GM12878 (cell line): ENCODE results near the gene APBB1IP. TPM values are rescaled to one million over a fixed set of nuclear protein-coding genes. Genes with fewer than 3 reads are reported as not detected.

Source experiments
- ATAC-seq: fragments of 200-7000 bp; cut with Tn5 transposase; 3 replicates; pipeline ENCODE4 v1.9.1; 2020; ENCODE audit warnings: mild to moderate bottlenecking, moderate library complexity
- BruUV-seq: library from RNA; stranded (reverse); fragments of 400-500 nt; replicated peaks from 2 replicates; lab custom pipeline; 2021; lab: Mats Ljungman, UMichigan
- CTCF ChIA-PET: fragments of 300-600 bp; sonication (Branson Sonifier 250); formaldehyde crosslinking; extraction: SDS; loops from one replicate; lab custom pipeline; 2021; ENCODE audit warnings: inconsistent platforms; lab: Yijun Ruan, JAX
- POLR2A ChIA-PET: fragments of 350-600 bp; formaldehyde crosslinking; extraction: SDS; loops from one replicate; lab custom pipeline; 2021; ENCODE audit warnings: inconsistent platforms; lab: Charles Lee
- RAD21 ChIA-PET: fragments of 300-600 bp; sonication (Branson Sonifier 250); formaldehyde crosslinking; loops from one replicate; lab custom pipeline; 2023; ENCODE audit warnings: antibody characterized with exemption; ENCODE audit not compliant: unreplicated experiment; lab: Charles Lee
- SMC1A ChIA-PET: fragments of 300-600 bp; sonication (Branson Sonifier 250); formaldehyde crosslinking; loops from one replicate; lab custom pipeline; 2023; ENCODE audit not compliant: unreplicated experiment, uncharacterized antibody; lab: Charles Lee
- DNase-seq: peaks from one replicate; pipeline ENCODE4 v3.0.0-alpha.2; 2011; ENCODE audit warnings: low read depth, low spot score
- FAIRE-seq: peaks from 3 replicates; lab custom pipeline; 2011; peaks lifted over from hg19 to GRCh38; lab: Jason Lieb, UNC
- H2AFZ ChIP-seq: 2 replicates; pipeline ENCODE4 v1.6.0; 2011; ENCODE audit warnings: low read depth, low read length, control low read depth; ENCODE audit not compliant: control insufficient read depth
- H3K27ac ChIP-seq: 2 replicates; pipeline ENCODE4 v1.5.1; 2011; ENCODE audit warnings: control low read depth; ENCODE audit not compliant: control insufficient read depth, insufficient read depth
- H3K27me3 ChIP-seq, 2 experiments: replicated peaks in 1 of 2; 2 replicates each; pipeline versions ENCODE4 v1.6.0 to v1.6.1; 2011; ENCODE audit warnings: low read length in 1 of 2; ENCODE audit not compliant: control insufficient read depth in 2 of 2, insufficient read depth in 2 of 2
- H3K36me3 ChIP-seq, 2 experiments: 2 replicates each; pipeline ENCODE4 v1.5.1; 2011; ENCODE audit warnings: low read length in 1 of 2; ENCODE audit not compliant: control insufficient read depth in 2 of 2, insufficient read depth in 2 of 2
- H3K4me1 ChIP-seq: 2 replicates; pipeline ENCODE4 v1.6.1; 2011; ENCODE audit warnings: mild to moderate bottlenecking, low read length, moderate library complexity, mixed read lengths; ENCODE audit not compliant: control insufficient read depth, insufficient read depth
- H3K4me2 ChIP-seq: 2 replicates; pipeline ENCODE4 v1.6.0; 2011; ENCODE audit warnings: control low read depth; ENCODE audit not compliant: control insufficient read depth, insufficient read depth
- H3K4me3 ChIP-seq: fragments of 200-600 bp; sonication (generic); 2 replicates; pipeline ENCODE4 v1.5.1; 2016
- H3K79me2 ChIP-seq: 2 replicates; pipeline ENCODE4 v1.6.0; 2011; ENCODE audit warnings: low read length; ENCODE audit not compliant: control insufficient read depth, insufficient read depth
- H3K9ac ChIP-seq: 2 replicates; pipeline ENCODE4 v1.8.0; 2011; ENCODE audit warnings: low read length, control low read depth, mixed read lengths; ENCODE audit not compliant: control insufficient read depth, insufficient read depth
- H3K9me3 ChIP-seq: replicated peaks from 3 replicates; pipeline ENCODE4 v1.5.1; 2011; ENCODE audit warnings: mild to moderate bottlenecking, low read length; ENCODE audit not compliant: control insufficient read depth, insufficient read depth
- H4K20me1 ChIP-seq: 2 replicates; pipeline ENCODE4 v1.6.0; 2011; ENCODE audit not compliant: control insufficient read depth, insufficient read depth
- BCL11A ChIP-seq: IDR thresholded peaks from 2 replicates; pipeline ENCODE4 v1.6.1; 2011; ENCODE audit warnings: low read depth, low read length
- CEBPZ ChIP-seq: fragments of 150-350 bp; IDR thresholded peaks from 2 replicates; pipeline ENCODE4 v1.6.1; 2016; ENCODE audit warnings: low read depth, low read length
- CREM ChIP-seq: IDR thresholded peaks from 2 replicates; pipeline ENCODE4 v1.6.1; 2014; ENCODE audit warnings: antibody characterized with exemption, low read depth
- E2F8 ChIP-seq: fragments of 450-650 bp; IDR thresholded peaks from 2 replicates; pipeline ENCODE4 v1.6.1; 2018; ENCODE audit warnings: mild to moderate bottlenecking, low read depth, moderate library complexity; ENCODE audit not compliant: partially characterized antibody
- EGR1 ChIP-seq, 2 experiments: IDR thresholded peaks; 1 replicate in 1 of 2; 2 replicates in 1 of 2; pipeline ENCODE4 v1.6.1; 2011 to 2012; ENCODE audit warnings: low read depth in 2 of 2, low read length in 2 of 2, borderline replicate concordance in 1 of 2, mild to moderate bottlenecking in 1 of 2, moderate library complexity in 1 of 2
- ETV6 ChIP-seq, 2 experiments: fragments of 450-650 bp in 1 of 2; IDR thresholded peaks in 1 of 2; conservative IDR thresholded peaks in 1 of 2; 2 replicates each; pipeline ENCODE4 v1.6.1; 2014; ENCODE audit warnings: antibody characterized with exemption in 1 of 2, borderline replicate concordance in 1 of 2, low read depth in 1 of 2, mild to moderate bottlenecking in 1 of 2, moderate library complexity in 1 of 2
- HDGF ChIP-seq: fragments of 450-650 bp; IDR thresholded peaks from 2 replicates; pipeline ENCODE4 v1.6.1; 2016; ENCODE audit warnings: antibody characterized with exemption
- IKZF2 ChIP-seq, 2 experiments: fragments of 450-650 bp; IDR thresholded peaks; 2 replicates each; pipeline ENCODE4 v1.6.1; 2017; ENCODE audit warnings: mild to moderate bottlenecking in 2 of 2, moderate library complexity in 2 of 2
- NBN ChIP-seq: fragments of 450-650 bp; IDR thresholded peaks from 2 replicates; pipeline ENCODE4 v1.6.1; 2016
- NFYB ChIP-seq: IDR thresholded peaks from 2 replicates; pipeline ENCODE4 v1.6.1; 2011; ENCODE audit warnings: low read depth, mild to moderate bottlenecking, low read length, improper control_type of control experiment, moderate library complexity; ENCODE audit not compliant: insufficient read depth
- SMAD1 ChIP-seq: fragments of 450-650 bp; IDR thresholded peaks from 2 replicates; pipeline ENCODE4 v1.6.1; 2018; ENCODE audit warnings: mild to moderate bottlenecking, low read depth; ENCODE audit not compliant: partially characterized antibody
- TCF12 ChIP-seq: IDR thresholded peaks from 2 replicates; pipeline ENCODE4 v1.6.1; 2011; ENCODE audit warnings: low read depth, mild to moderate bottlenecking, low read length
- WRNIP1 ChIP-seq: IDR thresholded peaks from 2 replicates; pipeline ENCODE4 v1.6.1; 2011; ENCODE audit warnings: low read depth, low read length, improper control_type of control experiment, borderline replicate concordance
- ZNF207 ChIP-seq: fragments of 450-650 bp; IDR thresholded peaks from 2 replicates; pipeline ENCODE4 v1.6.1; 2014; ENCODE audit warnings: antibody characterized with exemption, mild to moderate bottlenecking, borderline replicate concordance
- WGBS: methylation state at CpG from one replicate; pipeline ENCODE4 v1.1.6; 2016; ENCODE audit warnings: low lambda C conversion rate; ENCODE audit not compliant: insufficient replicate concordance, insufficient coverage; ENCODE audit errors: missing lambda C conversion rate; 5-methylcytosine and 5-hydroxymethylcytosine counted together
- in situ Hi-C: fragments of 300-500 bp; cut with MboI; formaldehyde crosslinking; loops from 9 replicates; pipeline ENCODE4 v1.14.3; 2018; ENCODE audit warnings: mixed read lengths
- intact Hi-C: fragments of 100-400 bp; cut with micrococcal nuclease; formaldehyde crosslinking; loops from one replicate; pipeline ENCODE4 v1.14.2; 2022; ENCODE audit not compliant: unreplicated experiment
- polyA plus RNA-seq, 11 experiments: library from polyadenylated mRNA; depleted of rRNA in 4 of 11; unstranded in 6 of 11; stranded (reverse) in 5 of 11; fragments of >200 nt; fragmentation: Nextera tagmentation in 4 of 11; fragmentation: Illumina TruSeq in 1 of 11; extraction: Ambion mirVana in 4 of 11; extraction: Trizol in 1 of 11; gene quantifications; 1 replicate in 1 of 11; 2 replicates in 10 of 11; pipeline versions ENCODE4 v1.2.1 to v1.2.3, GENCODE V29; 2011 to 2016; ENCODE audit warnings: inconsistent platforms in 2 of 11, missing spikeins in 2 of 11, low read depth in 1 of 11
- total RNA-seq, 4 experiments: library from RNA; depleted of rRNA in 3 of 4; stranded (reverse); fragments of >200 nt in 3 of 4; fragmentation: Illumina TruSeq in 1 of 4; extraction: Trizol in 1 of 4; gene quantifications; 2 replicates each; pipeline versions ENCODE4 v1.2.1 to v1.2.3, GENCODE V29; 2013 to 2021

Gene APBB1IP
- total and polyA plus RNA-seq, 10 of the 15 experiments (the other 5 are each of a cell fraction or from before 2014, with no cell fraction given), result 7.3 to 67.4 (median 19.9) TPM

- no peak overlapping the region for H3K4me3 ChIP-seq
- SMC1A ChIA-PET, result interaction anchor here (1.3 kb wide), 2 partner anchors 9 to 12 kb away, joined by 3 read pairs; no protein-coding TSS in a partner anchor
- FAIRE-seq (no peak), ATAC-seq (no peak), DNase-seq (no peak)
- no peak overlapping the region for H3K9ac ChIP-seq
- no peaks in the 10 kb centered on the region for H4K20me1 ChIP-seq
- CTCF ChIA-PET, result interaction anchor here (1.8 kb wide), 1 partner anchor 9 kb away, joined by 4 read pairs; no protein-coding TSS in a partner anchor
- H3K4me2 ChIP-seq, result no peak overlapping the region
- H3K36me3 ChIP-seq, result peaks cover 7 to 28% of the 10 kb centered on the region in 2 experiments
- H3K27ac ChIP-seq, result no peak overlapping the region
- RAD21 ChIA-PET, result no interaction called here
- no peak overlapping the region for H2AFZ ChIP-seq
- TF ChIP-seq CEBPZ, result no peak
- no peak for TF ChIP-seq CREM
- TF ChIP-seq EGR1 (IDR thresholded peaks at IDR 0.05; ENCODE audit: borderline replicate concordance in 1 of 2, low read depth in 2 of 2, low read length in 2 of 2), result no peak
- no peak for TF ChIP-seq ETV6 (conservative IDR thresholded peaks at IDR 0.05 in 1 of 2, IDR thresholded peaks at IDR 0.05 in 1 of 2; ENCODE audit: borderline replicate concordance in 1 of 2, low read depth in 1 of 2)
- no peak for TF ChIP-seq IKZF2 (IDR thresholded peaks at IDR 0.05)
- no peak for TF ChIP-seq HDGF
- no peak for TF ChIP-seq NBN
- no peak for TF ChIP-seq TCF12
- TF ChIP-seq NFYB, result no peak
- TF ChIP-seq BCL11A, result no peak
- TF ChIP-seq SMAD1, result no peak
- no peak for TF ChIP-seq WRNIP1
- TF ChIP-seq ZNF207, result no peak
- TF ChIP-seq E2F8, result no peak
- H3K79me2 ChIP-seq, result no peaks in the 10 kb centered on the region
- POLR2A ChIA-PET, result interaction anchor here (0.5 kb wide), 1 partner anchor 31 kb away, joined by 3 read pairs; no protein-coding TSS in a partner anchor
- intact Hi-C loops (no loop called here), in situ Hi-C loops (no loop called here)
- BruUV-seq, result no TSS peak
- WGBS, result 98% methylated on average over 11 of the region's 64 CpGs
- no peaks in the 10 kb centered on the region; the same call in 2 of the 3 replicates for H3K9me3 ChIP-seq
- H3K4me1 ChIP-seq, result no peaks in the 10 kb centered on the region
- no peaks in the 10 kb centered on the region for H3K27me3 ChIP-seq
Observed at GRCh38 chr10:26566525-26567350, 128.6 kb downstream of the APBB1IP start.
